BJ (cell line): ENCODE data around the gene SNRNP25. TPM values are rescaled to one million over a fixed set of nuclear protein-coding genes. Genes with fewer than 3 reads are reported as not detected.

Experiments used
- CTCF ChIA-PET: fragments of 350-600 bp; formaldehyde crosslinking; extraction: SDS; loops from one replicate; lab custom pipeline; 2021; ENCODE audit warnings: antibody characterized with exemption, inconsistent platforms; lab: Yijun Ruan, JAX
- POLR2A ChIA-PET: fragments of 300-600 bp; sonication (Branson Sonifier 250); formaldehyde crosslinking; extraction: SDS; loops from one replicate; lab custom pipeline; 2021; ENCODE audit warnings: antibody characterized with exemption; lab: Charles Lee
- DNase-seq: peaks from one replicate; pipeline ENCODE4 v3.0.0-alpha.2; 2011; ENCODE audit warnings: low read depth
- H3K27me3 ChIP-seq: 2 replicates; pipeline ENCODE4 v1.6.0; 2011; ENCODE audit warnings: low read length; ENCODE audit not compliant: control insufficient read depth, insufficient read depth
- H3K36me3 ChIP-seq: 2 replicates; pipeline ENCODE4 v1.5.1; 2011; ENCODE audit warnings: low read length; ENCODE audit not compliant: control insufficient read depth, insufficient read depth
- H3K4me3 ChIP-seq: 2 replicates; pipeline ENCODE4 v1.5.1; 2011; ENCODE audit warnings: low read depth, mild to moderate bottlenecking, control low read depth, low read length
- CTCF ChIP-seq: IDR thresholded peaks from 2 replicates; pipeline ENCODE4 v1.5.1; 2011; ENCODE audit warnings: low read depth, mild to moderate bottlenecking, control low read depth, inconsistent platforms, low read length, moderate library complexity; ENCODE audit not compliant: insufficient read depth
- polyA plus RNA-seq: library from polyadenylated mRNA; depleted of rRNA; stranded (reverse); fragments of >200 nt; gene quantifications from 2 replicates; pipeline ENCODE4 v1.2.3, GENCODE V29; 2011

The SNRNP25 gene
- polyA plus RNA-seq, 1 experiment: 34.6 TPM

GRCh38 chr16:102060-102855, 48.6 kb downstream of the SNRNP25 start:
- Histone ChIP-seq H3K27me3 (no peaks in the 10 kb centered on the region), H3K36me3 (peaks cover 28% of the 10 kb centered on the region), H3K4me3 (no peak overlapping the region)
- ChIA-PET CTCF (interaction anchor here (0.7 to 1.7 kb wide), 5 partner anchors 13 to 260 kb away, joined by 3 to 11 read pairs (median 6); no protein-coding TSS in a partner anchor), POLR2A (no interaction called here)
- DNase-seq: no peak
- TF ChIP-seq CTCF: no peak

GRCh38 chr16:104355-104754, 50.7 kb downstream of the SNRNP25 start:
- Histone ChIP-seq H3K27me3 (no peaks in the 10 kb centered on the region), H3K4me3 (no peak overlapping the region), H3K36me3 (peaks cover 23% of the 10 kb centered on the region)
- ChIA-PET POLR2A (interaction anchor here (0.5 kb wide), 1 partner anchor 78 kb away, joined by 4 read pairs; no protein-coding TSS in a partner anchor), CTCF (interaction anchor here (0.7 to 5.9 kb wide), 8 partner anchors 7 to 258 kb away, joined by 3 to 67 read pairs (median 24); partner anchors contain the start of genes POLR3K, RHBDF1 and SNRNP25)
- no peak for TF ChIP-seq CTCF
- DNase-seq: no peak

- CTCF ChIA-PET: interaction anchor here (0.8 to 5.9 kb wide), 9 partner anchors 8 to 257 kb away, joined by 3 to 67 read pairs (median 7); partner anchors contain the start of gene RHBDF1
- POLR2A ChIA-PET: interaction anchor here (0.5 kb wide), 1 partner anchor 78 kb away, joined by 4 read pairs; no protein-coding TSS in a partner anchor
- H3K4me3 ChIP-seq: no peak overlapping the region
- peaks cover 23% of the 10 kb centered on the region for H3K36me3 ChIP-seq
- no peaks in the 10 kb centered on the region for H3K27me3 ChIP-seq
- no peak for TF ChIP-seq CTCF
- no peak for DNase-seq
These were observed 51.3 kb downstream of the SNRNP25 start for GRCh38 chr16:104928-105327.

GRCh38 chr16:105521-105920, 51.9 kb downstream of the SNRNP25 start:
- Histone ChIP-seq H3K4me3 (no peak overlapping the region), H3K36me3 (peaks cover 23% of the 10 kb centered on the region), H3K27me3 (no peaks in the 10 kb centered on the region)
- no peak for TF ChIP-seq CTCF
- POLR2A ChIA-PET: no interaction called here
- CTCF ChIA-PET: interaction anchor here (1.5 to 5.9 kb wide), 6 partner anchors 8 to 257 kb away, joined by 3 to 67 read pairs (median 47); no protein-coding TSS in a partner anchor
- DNase-seq: no peak
